Measurements from ENCODE around the gene STK32C.

- TF ChIP-seq SIN3A (IDR thresholded peaks at IDR 0.05; ENCODE audit: borderline replicate concordance, insufficient read depth, low read length) (no peak), POLR2AphosphoS5 (IDR thresholded peaks at IDR 0.05; ENCODE audit: low read depth, low read length) (no peak), REST (IDR thresholded peaks at IDR 0.05; ENCODE audit: insufficient read depth in 1 of 2, low read depth in 2 of 2, low read length in 2 of 2) (no peak)
These were observed 82.5 kb downstream of the STK32C start for GRCh38 chr10:132225073-132225848.

All from PFSK-1 (cell line).